IMR-90 (cell line): Measurements from ENCODE around the gene SSNA1. TPM values are rescaled to one million over a fixed set of nuclear protein-coding genes. Genes with fewer than 3 reads are reported as not detected.

Source experiments
- ATAC-seq: fragments of 200-7000 bp; cut with Tn5 transposase; 2 replicates; pipeline ENCODE4 v1.9.1; 2020; ENCODE audit warnings: low read depth, mild to moderate bottlenecking, moderate library complexity
- BruUV-seq: library from RNA; stranded (reverse); fragments of 400-500 nt; replicated peaks from 2 replicates; lab custom pipeline; 2021; lab: Mats Ljungman, UMichigan
- CTCF ChIA-PET: fragments of 300-600 bp; formaldehyde crosslinking; extraction: SDS; loops from one replicate; lab custom pipeline; 2021; ENCODE audit warnings: antibody characterized with exemption; lab: Yijun Ruan, JAX
- POLR2A ChIA-PET: fragments of 300-600 bp; sonication (Branson Sonifier 250); formaldehyde crosslinking; loops from one replicate; lab custom pipeline; 2022; ENCODE audit warnings: antibody characterized with exemption; ENCODE audit not compliant: unreplicated experiment; lab: Charles Lee
- DNase-seq: peaks from one replicate; pipeline ENCODE4 v3.0.0; 2013
- H2AFZ ChIP-seq: replicated peaks from 2 replicates; pipeline ENCODE3; 2013; ENCODE audit warnings: low read length, mild to moderate bottlenecking; ENCODE audit not compliant: poor library complexity
- H2AK5ac ChIP-seq: 2 replicates; pipeline ENCODE4 v1.6.1; 2013; ENCODE audit warnings: low read depth, low read length, inconsistent platforms
- H2AK9ac ChIP-seq: replicated peaks from 2 replicates; pipeline ENCODE3; 2013; ENCODE audit warnings: mild to moderate bottlenecking, low read depth, low read length, moderate library complexity; ENCODE audit not compliant: poor library complexity
- H2BK120ac ChIP-seq: 2 replicates; pipeline ENCODE4 v1.6.1; 2013; ENCODE audit warnings: low read depth, low read length, inconsistent platforms
- H2BK15ac ChIP-seq: 3 replicates; pipeline ENCODE4 v1.6.1; 2013; ENCODE audit warnings: low read depth, low read length, inconsistent platforms
- H2BK20ac ChIP-seq: 2 replicates; pipeline ENCODE4 v1.6.1; 2013; ENCODE audit warnings: low read depth, mild to moderate bottlenecking, inconsistent platforms, low read length, moderate library complexity
- H2BK5ac ChIP-seq: 2 replicates; pipeline ENCODE4 v1.6.1; 2013; ENCODE audit warnings: mild to moderate bottlenecking, low read depth, low read length, inconsistent platforms; ENCODE audit not compliant: poor library complexity, severe bottlenecking
- H3K14ac ChIP-seq: replicated peaks from 2 replicates; pipeline ENCODE4 v1.6.1; 2013; ENCODE audit warnings: low read depth, low read length, inconsistent platforms
- H3K18ac ChIP-seq: 2 replicates; pipeline ENCODE4 v1.6.1; 2013; ENCODE audit warnings: low read depth, low read length, control low read depth
- H3K23ac ChIP-seq: 2 replicates; pipeline ENCODE4 v1.6.1; 2013; ENCODE audit warnings: low read depth, low read length, inconsistent platforms
- H3K27ac ChIP-seq: 2 replicates; pipeline ENCODE4 v1.5.1; 2013; ENCODE audit warnings: mild to moderate bottlenecking, control low read depth, low read length; ENCODE audit not compliant: insufficient read depth
- H3K27me3 ChIP-seq: 2 replicates; pipeline ENCODE4 v1.6.1; 2013; ENCODE audit warnings: low read length; ENCODE audit not compliant: control insufficient read depth, insufficient read depth
- H3K36me3 ChIP-seq: 2 replicates; pipeline ENCODE4 v1.6.1; 2013; ENCODE audit warnings: low read length, mixed read lengths; ENCODE audit not compliant: control insufficient read depth, insufficient read depth
- H3K4ac ChIP-seq: 2 replicates; pipeline ENCODE4 v1.6.1; 2013; ENCODE audit warnings: low read depth, low read length, inconsistent platforms
- H3K4me1 ChIP-seq: 2 replicates; pipeline ENCODE4 v1.6.1; 2013; ENCODE audit warnings: low read length, mixed read lengths; ENCODE audit not compliant: control insufficient read depth, insufficient read depth
- H3K4me2 ChIP-seq: 2 replicates; pipeline ENCODE4 v1.6.1; 2013; ENCODE audit warnings: low read depth, mild to moderate bottlenecking, control low read depth, low read length, moderate library complexity
- H3K4me3 ChIP-seq: 2 replicates; pipeline ENCODE4 v1.5.1; 2013; ENCODE audit warnings: low read depth, mild to moderate bottlenecking, control low read depth, low read length, moderate library complexity; ENCODE audit not compliant: insufficient read depth
- H3K56ac ChIP-seq: 2 replicates; pipeline ENCODE4 v1.6.1; 2013; ENCODE audit warnings: low read length, inconsistent platforms; ENCODE audit not compliant: insufficient read depth; ENCODE audit errors: extremely low read depth
- H3K79me1 ChIP-seq, 2 experiments: 2 replicates each; pipeline ENCODE4 v1.6.1; 2013; ENCODE audit warnings: low read length in 2 of 2, inconsistent platforms in 1 of 2, low read depth in 1 of 2
- H3K9ac ChIP-seq: 2 replicates; pipeline ENCODE4 v1.6.1; 2013; ENCODE audit warnings: low read depth, low read length, control low read depth
- H3K9me1 ChIP-seq: 2 replicates; pipeline ENCODE4 v1.6.1; 2013; ENCODE audit warnings: low read length, inconsistent platforms; ENCODE audit not compliant: insufficient read depth
- H3K9me3 ChIP-seq: 2 replicates; pipeline ENCODE4 v1.6.1; 2013; ENCODE audit warnings: low read length; ENCODE audit not compliant: control insufficient read depth, insufficient read depth
- H4K20me1 ChIP-seq: 2 replicates; pipeline ENCODE4 v1.6.1; 2013; ENCODE audit warnings: low read length, inconsistent platforms; ENCODE audit not compliant: insufficient read depth
- H4K5ac ChIP-seq: 2 replicates; pipeline ENCODE4 v1.6.1; 2013; ENCODE audit warnings: mild to moderate bottlenecking, low read depth, low read length, control low read depth
- H4K8ac ChIP-seq, 2 experiments: 2 replicates each; pipeline ENCODE4 v1.6.1; 2013; ENCODE audit warnings: low read depth in 2 of 2, low read length in 2 of 2, control low read depth in 1 of 2, inconsistent platforms in 1 of 2
- H4K91ac ChIP-seq: 2 replicates; pipeline ENCODE4 v1.6.1; 2013; ENCODE audit warnings: low read depth, low read length, inconsistent platforms; ENCODE audit not compliant: insufficient read depth
- BHLHE40 ChIP-seq: fragments of 150-350 bp; IDR thresholded peaks from 2 replicates; pipeline ENCODE4 v1.6.1; 2016; ENCODE audit warnings: mild to moderate bottlenecking, low read depth, low read length
- CEBPB ChIP-seq: IDR thresholded peaks from 2 replicates; pipeline ENCODE4 v1.6.1; 2012; ENCODE audit warnings: low read depth, low read length, improper control_type of control experiment
- FOS ChIP-seq: fragments of 150-350 bp; IDR thresholded peaks from 2 replicates; pipeline ENCODE4 v1.6.1; 2016; ENCODE audit warnings: low read depth, low read length
- MAFK ChIP-seq: IDR thresholded peaks from 2 replicates; pipeline ENCODE4 v1.6.1; 2012; ENCODE audit warnings: low read depth, low read length, improper control_type of control experiment
- MAZ ChIP-seq: IDR thresholded peaks from 2 replicates; pipeline ENCODE4 v1.6.1; 2012; ENCODE audit warnings: low read depth, mild to moderate bottlenecking, low read length, improper control_type of control experiment, moderate library complexity, borderline replicate concordance
- NFE2L2 ChIP-seq: fragments of 150-350 bp; IDR thresholded peaks from 2 replicates; pipeline ENCODE4 v1.6.1; 2016; ENCODE audit warnings: low read depth, mild to moderate bottlenecking, low read length
- POLR2A ChIP-seq: IDR thresholded peaks from 2 replicates; pipeline ENCODE4 v1.6.1; 2012; ENCODE audit warnings: mild to moderate bottlenecking, low read depth, low read length
- RCOR1 ChIP-seq: IDR thresholded peaks from 2 replicates; pipeline ENCODE4 v1.6.1; 2012; ENCODE audit warnings: mild to moderate bottlenecking, low read length, improper control_type of control experiment; ENCODE audit not compliant: insufficient replicate concordance
- WGBS, 2 experiments: methylation state at CpG; one replicate each; pipeline versions ENCODE4 v1.1.5 to v1.1.7; 2013; ENCODE audit warnings: missing lambda C conversion rate in 2 of 2; ENCODE audit not compliant: insufficient read length in 1 of 2; ENCODE audit errors: extremely low coverage in 2 of 2; 5-methylcytosine and 5-hydroxymethylcytosine counted together
- dilution Hi-C: fragments of 300-500 bp; cut with HindIII; formaldehyde crosslinking; loops from one replicate; pipeline ENCODE4 v1.14.3; 2018; ENCODE audit warnings: low sequenced_read_pairs; ENCODE audit not compliant: unreplicated experiment
- in situ Hi-C: fragments of 300-500 bp; cut with MboI; formaldehyde crosslinking; loops from 3 replicates; pipeline ENCODE4 v1.14.3; 2019; ENCODE audit warnings: low sequenced_read_pairs, inconsistent platforms, mixed read lengths
- intact Hi-C: fragments of 100-400 bp; cut with micrococcal nuclease; formaldehyde crosslinking; loops from 2 replicates; pipeline ENCODE4 v1.10.0; 2022
- polyA plus RNA-seq, 3 experiments: library from polyadenylated mRNA; depleted of rRNA; stranded (reverse); fragments of >200 nt; gene quantifications; 2 replicates each; pipeline ENCODE4 v1.2.3, GENCODE V29; 2012; ENCODE audit warnings: low replicate concordance in 1 of 3
- total RNA-seq: library from RNA; depleted of rRNA; stranded (reverse); fragments of >200 nt; gene quantifications from 2 replicates; pipeline ENCODE4 v1.2.3, GENCODE V29; 2012
- TF ChIP-seq, protein P1 (sequence below): conservative IDR thresholded peaks from 2 replicates; pipeline ENCODE4 v1.5.1; 2012; ENCODE audit warnings: mild to moderate bottlenecking, low read depth, low read length, improper control_type of control experiment
- TF ChIP-seq, protein P2 (sequence below): fragments of 150-350 bp; IDR thresholded peaks from 2 replicates; pipeline ENCODE4 v1.6.1; 2017; ENCODE audit warnings: mild to moderate bottlenecking, antibody characterized with exemption, low read length, low read depth
- TF ChIP-seq, protein P3 (sequence below): fragments of 150-350 bp; IDR thresholded peaks from 2 replicates; pipeline ENCODE4 v1.6.1; 2016; ENCODE audit warnings: low read depth, mild to moderate bottlenecking, low read length, moderate library complexity, borderline replicate concordance

Gene SSNA1
- total and polyA plus RNA-seq, 2 of the 4 experiments (the other 2 are of a cell fraction): 55.7 to 86.7 TPM

DNA sequence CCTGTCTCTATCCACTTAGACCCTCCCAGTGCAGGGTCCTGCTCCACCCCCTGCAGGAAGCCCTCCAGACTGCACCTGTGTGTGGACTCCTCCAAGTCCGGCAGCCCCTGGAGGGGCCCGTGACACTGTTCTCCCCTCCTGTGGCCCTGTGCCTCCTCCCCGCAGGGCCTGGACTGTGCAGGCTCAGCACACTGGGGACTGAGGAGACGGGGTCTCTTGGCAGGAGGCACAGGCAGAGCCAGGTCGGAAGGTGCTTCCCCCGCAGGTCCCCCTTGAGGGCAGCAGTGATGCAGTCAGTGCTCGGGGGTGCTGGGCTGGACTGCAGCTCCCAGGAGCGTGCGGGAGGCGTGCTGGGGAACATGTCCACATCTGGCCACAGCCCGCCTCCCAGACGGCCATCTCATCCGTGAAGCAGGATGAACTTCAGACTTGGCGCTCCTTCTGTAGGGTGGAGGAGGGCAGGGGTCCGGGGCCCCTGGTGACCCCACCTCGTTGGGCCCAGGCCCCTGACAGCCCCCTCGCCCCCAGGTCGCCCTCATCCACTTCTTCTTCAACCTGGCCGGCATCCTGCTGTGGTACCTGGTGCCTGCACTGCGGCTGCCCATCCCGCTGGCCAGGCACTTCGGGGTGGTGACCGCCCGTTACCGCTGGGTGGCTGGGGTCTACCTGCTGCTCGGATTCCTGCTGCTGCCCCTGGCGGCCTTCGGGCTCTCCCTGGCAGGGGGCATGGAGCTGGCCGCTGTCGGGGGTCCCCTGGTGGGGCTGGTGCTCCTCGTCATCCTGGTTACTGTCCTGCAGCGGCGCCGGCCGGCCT, 47.2 kb downstream of the SSNA1 start:
- Histone ChIP-seq H3K4me1 (peaks cover 5% of the 10 kb centered on the region; the same call in 1 of the 2 replicates), H4K20me1 (peaks cover 6% of the 10 kb centered on the region; the same call in 1 of the 2 replicates), H2BK120ac (no peak overlapping the region), H3K9me3 (no peaks in the 10 kb centered on the region), H4K5ac (no peak overlapping the region), H2BK15ac (no peak overlapping the region), H3K18ac (no peak overlapping the region), H4K8ac (no peak overlapping the region), H3K27ac (no peak overlapping the region), H2AFZ (no peak overlapping the region), H2AK9ac (peak overlapping the region; percentile 89), H3K14ac (no peak overlapping the region), H3K27me3 (0 out of 2 replicates have a peak, but pooled peaks cover 1% of the 10 kb centered on the region), H2BK5ac (no peak overlapping the region), H3K36me3 (no peaks in the 10 kb centered on the region), H3K4ac (no peak overlapping the region), H4K91ac (no peak overlapping the region), H3K4me2 (no peak overlapping the region), H2BK20ac (no peak overlapping the region), H3K79me1 (peaks cover 8 to 27% of the 10 kb centered on the region in 2 experiments; a peak in 3 of 4 replicates), H3K23ac (no peak overlapping the region), H3K9ac (no peak overlapping the region), H2AK5ac (no peak overlapping the region), H3K56ac (no peak overlapping the region), H3K4me3 (no peak overlapping the region), H3K9me1 (no peaks in the 10 kb centered on the region)
- intact Hi-C loops: no loop called here
- DNase-seq (no peak), ATAC-seq (no peak)
- POLR2A ChIA-PET: interaction anchor here (0.5 kb wide), 1 partner anchor 21 kb away, joined by 3 read pairs; no protein-coding TSS in a partner anchor
- no TSS peak for BruUV-seq
- TF ChIP-seq, protein P1, sequence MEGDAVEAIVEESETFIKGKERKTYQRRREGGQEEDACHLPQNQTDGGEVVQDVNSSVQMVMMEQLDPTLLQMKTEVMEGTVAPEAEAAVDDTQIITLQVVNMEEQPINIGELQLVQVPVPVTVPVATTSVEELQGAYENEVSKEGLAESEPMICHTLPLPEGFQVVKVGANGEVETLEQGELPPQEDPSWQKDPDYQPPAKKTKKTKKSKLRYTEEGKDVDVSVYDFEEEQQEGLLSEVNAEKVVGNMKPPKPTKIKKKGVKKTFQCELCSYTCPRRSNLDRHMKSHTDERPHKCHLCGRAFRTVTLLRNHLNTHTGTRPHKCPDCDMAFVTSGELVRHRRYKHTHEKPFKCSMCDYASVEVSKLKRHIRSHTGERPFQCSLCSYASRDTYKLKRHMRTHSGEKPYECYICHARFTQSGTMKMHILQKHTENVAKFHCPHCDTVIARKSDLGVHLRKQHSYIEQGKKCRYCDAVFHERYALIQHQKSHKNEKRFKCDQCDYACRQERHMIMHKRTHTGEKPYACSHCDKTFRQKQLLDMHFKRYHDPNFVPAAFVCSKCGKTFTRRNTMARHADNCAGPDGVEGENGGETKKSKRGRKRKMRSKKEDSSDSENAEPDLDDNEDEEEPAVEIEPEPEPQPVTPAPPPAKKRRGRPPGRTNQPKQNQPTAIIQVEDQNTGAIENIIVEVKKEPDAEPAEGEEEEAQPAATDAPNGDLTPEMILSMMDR: no peak
- no peak for TF ChIP-seq MAZ
- no peak for TF ChIP-seq NFE2L2
- no peak for TF ChIP-seq CEBPB
- no peak for TF ChIP-seq MAFK
- TF ChIP-seq, protein P2, sequence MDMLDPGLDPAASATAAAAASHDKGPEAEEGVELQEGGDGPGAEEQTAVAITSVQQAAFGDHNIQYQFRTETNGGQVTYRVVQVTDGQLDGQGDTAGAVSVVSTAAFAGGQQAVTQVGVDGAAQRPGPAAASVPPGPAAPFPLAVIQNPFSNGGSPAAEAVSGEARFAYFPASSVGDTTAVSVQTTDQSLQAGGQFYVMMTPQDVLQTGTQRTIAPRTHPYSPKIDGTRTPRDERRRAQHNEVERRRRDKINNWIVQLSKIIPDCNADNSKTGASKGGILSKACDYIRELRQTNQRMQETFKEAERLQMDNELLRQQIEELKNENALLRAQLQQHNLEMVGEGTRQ: no peak
- no peak for TF ChIP-seq RCOR1
- no peak for TF ChIP-seq BHLHE40
- no peak for TF ChIP-seq FOS
- no peak for TF ChIP-seq POLR2A
- TF ChIP-seq, protein P3, sequence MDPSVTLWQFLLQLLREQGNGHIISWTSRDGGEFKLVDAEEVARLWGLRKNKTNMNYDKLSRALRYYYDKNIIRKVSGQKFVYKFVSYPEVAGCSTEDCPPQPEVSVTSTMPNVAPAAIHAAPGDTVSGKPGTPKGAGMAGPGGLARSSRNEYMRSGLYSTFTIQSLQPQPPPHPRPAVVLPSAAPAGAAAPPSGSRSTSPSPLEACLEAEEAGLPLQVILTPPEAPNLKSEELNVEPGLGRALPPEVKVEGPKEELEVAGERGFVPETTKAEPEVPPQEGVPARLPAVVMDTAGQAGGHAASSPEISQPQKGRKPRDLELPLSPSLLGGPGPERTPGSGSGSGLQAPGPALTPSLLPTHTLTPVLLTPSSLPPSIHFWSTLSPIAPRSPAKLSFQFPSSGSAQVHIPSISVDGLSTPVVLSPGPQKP: no peak
- CTCF ChIA-PET: no interaction called here
- WGBS, 2 experiments: 72% methylated on average over 12 of the region's 35 CpGs; no CpG with 5 or more reads in 1 of the 2 experiments
- in situ Hi-C loops: no loop called here
- dilution Hi-C loops: no loop called here
